Measurements from ENCODE around the gene KIF23.

KIF23 gene

DNA sequence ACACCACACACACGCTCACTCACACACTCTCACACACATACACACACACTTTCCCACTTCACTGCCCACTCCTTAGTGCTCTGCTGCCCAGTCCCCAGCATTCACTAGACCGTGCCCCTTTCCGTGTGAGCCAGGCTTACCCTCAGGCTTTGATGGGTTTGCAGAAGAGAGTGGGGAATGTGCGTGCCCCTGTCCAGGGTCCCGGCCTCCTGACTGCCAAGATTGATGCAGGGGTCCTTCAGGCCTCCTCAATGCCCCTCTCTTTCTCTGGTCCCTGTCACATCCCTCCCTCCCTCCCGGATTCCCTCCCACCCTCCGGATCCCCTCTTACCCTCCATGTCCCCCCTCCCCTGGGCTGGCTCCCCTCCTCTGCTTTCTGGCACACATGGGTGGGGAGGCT, 27.9 kb upstream of the KIF23 start:
- Histone ChIP-seq H3K14ac (ENCODE audit: low read length) (peak overlapping the region; percentile 11), H3K27ac (replicated peaks; ENCODE audit: low read length) (no peak overlapping the region), H2BK5ac (ENCODE audit: low read length) (no peak overlapping the region), H2BK15ac (ENCODE audit: low read length) (no peak overlapping the region), H3K4me2 (ENCODE audit: insufficient read depth, low read length, poor library complexity, severe bottlenecking) (no peak overlapping the region), H4K91ac (ENCODE audit: low read depth, low read length, poor library complexity) (no peak overlapping the region), H3K23ac (ENCODE audit: low read depth, low read length, poor library complexity) (no peak overlapping the region), H2AK5ac (ENCODE audit: low read depth, low read length) (no peak overlapping the region), H3K79me1 (ENCODE audit: low read depth, low read length) (peaks cover 3% of the 10 kb centered on the region), H3K4me3 (ENCODE audit: low read length in 2 of 2) (peak overlapping the region in 1 of 2 donors; percentile 22), H3K27me3 (ENCODE audit: control insufficient read depth in 3 of 3, insufficient read depth in 3 of 3, low read depth in 1 of 3, low read length in 3 of 3) (peaks cover 0 to 24% (median 0%) of the 10 kb centered on the region in 3 experiments), H3K18ac (ENCODE audit: low read length) (no peak overlapping the region), H2BK120ac (ENCODE audit: low read depth, low read length) (no peak overlapping the region), H2BK12ac (ENCODE audit: low read length) (no peak overlapping the region), H3K4ac (ENCODE audit: low read length) (no peak overlapping the region), H3K36me3 (replicated peaks in 1 of 2; ENCODE audit: control insufficient read depth in 2 of 2, insufficient read depth in 2 of 2, low read length in 2 of 2) (no peaks in the 10 kb centered on the region), H2AFZ (ENCODE audit: low read length) (no peak overlapping the region), H3K4me1 (ENCODE audit: control insufficient read depth in 2 of 2, insufficient read depth in 1 of 2, low read depth in 1 of 2, low read length in 2 of 2) (peaks cover 0 to 3% of the 10 kb centered on the region in 2 donors), H3K9ac (ENCODE audit: low read depth, low read length, poor library complexity) (no peak overlapping the region), H3K9me3 (replicated peaks in 1 of 2; ENCODE audit: control insufficient read depth in 2 of 2, insufficient read depth in 1 of 2, low read depth in 1 of 2, low read length in 2 of 2) (no peaks in the 10 kb centered on the region), H4K8ac (ENCODE audit: low read depth, low read length) (no peak overlapping the region)
- WGBS, 2 donors (ENCODE audit: extremely low coverage in 2 of 2, insufficient read length in 2 of 2, insufficient replicate concordance in 1 of 2), result 100% methylated on average over 1 of the region's 7 CpGs; no CpG with 5 or more reads in 1 of the 2 donors
- DNase-seq (ENCODE audit: low spot score), result no peak

DNA sequence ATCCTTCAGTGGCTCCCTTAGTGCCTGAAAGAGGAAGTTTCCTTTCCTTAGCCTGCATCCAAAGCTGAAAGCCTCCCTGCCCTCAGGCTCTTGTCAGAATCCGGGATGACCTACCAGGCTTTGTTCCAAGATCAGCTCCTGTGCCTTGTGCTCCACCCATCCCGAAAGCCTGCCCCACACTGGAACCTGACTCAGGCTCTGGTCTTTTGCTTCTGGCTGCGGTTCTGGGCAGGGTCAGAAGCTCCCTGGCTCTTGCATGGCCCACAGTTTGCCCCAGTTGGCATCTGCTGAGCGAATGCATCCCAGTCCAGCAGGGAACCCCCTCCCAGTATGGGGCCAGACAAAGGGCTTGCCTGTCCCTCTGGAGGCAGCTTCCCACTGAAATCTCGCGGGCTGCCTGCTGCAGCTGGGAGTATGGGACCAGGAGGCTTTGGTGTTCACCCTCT, 25.9 kb upstream of the KIF23 start:
- H3K36me3 ChIP-seq (replicated peaks in 1 of 2; ENCODE audit: control insufficient read depth in 2 of 2, insufficient read depth in 2 of 2, low read length in 2 of 2), result no peaks in the 10 kb centered on the region
- H3K9ac ChIP-seq (ENCODE audit: low read depth, low read length, poor library complexity), result no peak overlapping the region
- no peak overlapping the region for H3K4me2 ChIP-seq (ENCODE audit: insufficient read depth, low read length, poor library complexity, severe bottlenecking)
- no peak overlapping the region for H3K23ac ChIP-seq (ENCODE audit: low read depth, low read length, poor library complexity)
- H2BK15ac ChIP-seq (ENCODE audit: low read length), result no peak overlapping the region
- no peak overlapping the region for H2AK5ac ChIP-seq (ENCODE audit: low read depth, low read length)
- H3K4ac ChIP-seq (ENCODE audit: low read length), result no peak overlapping the region
- H3K4me1 ChIP-seq (ENCODE audit: control insufficient read depth in 2 of 2, insufficient read depth in 1 of 2, low read depth in 1 of 2, low read length in 2 of 2), result peaks cover 0 to 3% of the 10 kb centered on the region in 2 donors
- peaks cover 3% of the 10 kb centered on the region for H3K79me1 ChIP-seq (ENCODE audit: low read depth, low read length)
- H3K4me3 ChIP-seq (ENCODE audit: low read length in 2 of 2), result no peak overlapping the region
- no peak for DNase-seq (ENCODE audit: low spot score)
- H3K27me3 ChIP-seq (ENCODE audit: control insufficient read depth in 3 of 3, insufficient read depth in 3 of 3, low read depth in 1 of 3, low read length in 3 of 3), result peaks cover 0 to 26% (median 0%) of the 10 kb centered on the region in 3 experiments
- H4K91ac ChIP-seq (ENCODE audit: low read depth, low read length, poor library complexity), result no peak overlapping the region
- WGBS, 2 donors (ENCODE audit: extremely low coverage in 2 of 2, insufficient read length in 2 of 2, insufficient replicate concordance in 1 of 2), result no CpG with 5 or more reads among the region's 6 CpGs
- H3K14ac ChIP-seq (ENCODE audit: low read length), result no peak overlapping the region
- H3K18ac ChIP-seq (ENCODE audit: low read length), result no peak overlapping the region
- no peak overlapping the region for H4K8ac ChIP-seq (ENCODE audit: low read depth, low read length)
- H2AFZ ChIP-seq (ENCODE audit: low read length), result no peak overlapping the region
- no peak overlapping the region for H3K27ac ChIP-seq (replicated peaks; ENCODE audit: low read length)
- H2BK5ac ChIP-seq (ENCODE audit: low read length), result no peak overlapping the region
- H2BK12ac ChIP-seq (ENCODE audit: low read length), result no peak overlapping the region
- no peaks in the 10 kb centered on the region for H3K9me3 ChIP-seq (replicated peaks in 1 of 2; ENCODE audit: control insufficient read depth in 2 of 2, insufficient read depth in 1 of 2, low read depth in 1 of 2, low read length in 2 of 2)
- no peak overlapping the region for H2BK120ac ChIP-seq (ENCODE audit: low read depth, low read length)

DNA sequence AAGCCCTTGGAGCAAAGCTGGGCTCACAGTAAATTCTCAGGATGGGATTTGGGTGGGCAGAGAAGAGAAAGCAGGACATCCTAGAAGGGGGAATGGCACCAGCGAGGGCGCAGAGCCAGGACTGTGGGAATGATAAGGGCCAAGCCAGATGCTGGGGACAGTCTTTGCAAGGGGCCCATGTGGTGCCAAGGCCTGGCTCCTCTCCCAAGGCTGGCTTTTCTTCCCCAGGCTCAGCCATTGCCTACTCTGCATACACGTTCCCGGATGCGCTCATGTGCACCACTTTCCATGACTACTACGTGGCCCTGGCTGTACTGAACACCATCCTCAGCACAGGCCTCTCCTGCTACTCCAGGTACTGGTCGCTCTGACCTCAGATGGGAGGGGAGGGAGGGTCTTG, 24.7 kb upstream of the KIF23 start:
- no CpG with 5 or more reads among the region's 7 CpGs for WGBS, 2 donors (ENCODE audit: extremely low coverage in 2 of 2, insufficient read length in 2 of 2, insufficient replicate concordance in 1 of 2)
- H2BK12ac ChIP-seq (ENCODE audit: low read length), result no peak overlapping the region

DNA sequence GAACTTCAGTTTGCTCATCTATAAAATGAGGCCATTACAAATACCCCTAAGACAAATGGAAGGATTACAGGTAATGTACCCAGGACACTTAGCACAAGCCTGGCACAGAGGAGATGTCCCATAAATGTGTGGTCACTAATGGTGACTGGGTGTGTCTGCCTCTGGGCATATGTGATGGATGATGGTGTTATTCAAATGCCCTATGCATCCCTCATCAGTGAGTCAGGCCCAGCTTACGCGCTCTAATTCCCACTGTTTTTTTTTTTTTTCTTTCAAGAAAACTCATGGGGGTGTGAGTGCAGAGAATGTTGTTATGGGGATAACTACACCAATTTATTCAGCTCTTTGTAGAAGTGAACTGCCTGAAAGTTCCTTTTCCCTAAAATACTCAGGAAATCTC, 23.6 kb upstream of the KIF23 start:
- peaks cover 0 to 37% (median 0%) of the 10 kb centered on the region in 3 experiments for H3K27me3 ChIP-seq (ENCODE audit: control insufficient read depth in 3 of 3, insufficient read depth in 3 of 3, low read depth in 1 of 3, low read length in 3 of 3)
- H2BK5ac ChIP-seq (ENCODE audit: low read length), result no peak overlapping the region
- no peak overlapping the region for H3K27ac ChIP-seq (replicated peaks; ENCODE audit: low read length)
- H2BK12ac ChIP-seq (ENCODE audit: low read length), result no peak overlapping the region
- H3K14ac ChIP-seq (ENCODE audit: low read length), result no peak overlapping the region
- no peaks in the 10 kb centered on the region for H3K36me3 ChIP-seq (replicated peaks in 1 of 2; ENCODE audit: control insufficient read depth in 2 of 2, insufficient read depth in 2 of 2, low read length in 2 of 2)
- H3K23ac ChIP-seq (ENCODE audit: low read depth, low read length, poor library complexity), result no peak overlapping the region
- WGBS, 2 donors (ENCODE audit: extremely low coverage in 2 of 2, insufficient read length in 2 of 2, insufficient replicate concordance in 1 of 2), result no CpG with 5 or more reads among the region's 2 CpGs
- H3K4me3 ChIP-seq (ENCODE audit: low read length in 2 of 2), result no peak overlapping the region
- H3K79me1 ChIP-seq (ENCODE audit: low read depth, low read length), result peaks cover 3% of the 10 kb centered on the region
- no peak overlapping the region for H2AK5ac ChIP-seq (ENCODE audit: low read depth, low read length)
- no peak for DNase-seq (ENCODE audit: low spot score)
- H3K4me2 ChIP-seq (ENCODE audit: insufficient read depth, low read length, poor library complexity, severe bottlenecking), result no peak overlapping the region
- no peak overlapping the region for H2BK15ac ChIP-seq (ENCODE audit: low read length)
- H3K18ac ChIP-seq (ENCODE audit: low read length), result no peak overlapping the region
- H2AFZ ChIP-seq (ENCODE audit: low read length), result no peak overlapping the region
- no peak overlapping the region for H4K8ac ChIP-seq (ENCODE audit: low read depth, low read length)
- H4K91ac ChIP-seq (ENCODE audit: low read depth, low read length, poor library complexity), result no peak overlapping the region
- peaks cover 4 to 13% of the 10 kb centered on the region in 2 donors for H3K4me1 ChIP-seq (ENCODE audit: control insufficient read depth in 2 of 2, insufficient read depth in 1 of 2, low read depth in 1 of 2, low read length in 2 of 2)
- H3K9me3 ChIP-seq (replicated peaks in 1 of 2; ENCODE audit: control insufficient read depth in 2 of 2, insufficient read depth in 1 of 2, low read depth in 1 of 2, low read length in 2 of 2), result no peaks in the 10 kb centered on the region
- H2BK120ac ChIP-seq (ENCODE audit: low read depth, low read length), result no peak overlapping the region
- no peak overlapping the region for H3K4ac ChIP-seq (ENCODE audit: low read length)
- no peak overlapping the region for H3K9ac ChIP-seq (ENCODE audit: low read depth, low read length, poor library complexity)

More for the DNA sequence above, 24.7 kb upstream of the KIF23 start:
- Histone ChIP-seq H3K4me3 (ENCODE audit: low read length in 2 of 2) (peak overlapping the region in 1 of 2 donors; percentile 0), H3K79me1 (ENCODE audit: low read depth, low read length) (peaks cover 3% of the 10 kb centered on the region), H2AK5ac (ENCODE audit: low read depth, low read length) (no peak overlapping the region), H3K4me1 (ENCODE audit: control insufficient read depth in 2 of 2, insufficient read depth in 1 of 2, low read depth in 1 of 2, low read length in 2 of 2) (peaks cover 4 to 9% of the 10 kb centered on the region in 2 donors), H3K36me3 (replicated peaks in 1 of 2; ENCODE audit: control insufficient read depth in 2 of 2, insufficient read depth in 2 of 2, low read length in 2 of 2) (no peaks in the 10 kb centered on the region), H3K23ac (ENCODE audit: low read depth, low read length, poor library complexity) (no peak overlapping the region), H4K91ac (ENCODE audit: low read depth, low read length, poor library complexity) (no peak overlapping the region), H2BK120ac (ENCODE audit: low read depth, low read length) (no peak overlapping the region), H4K8ac (ENCODE audit: low read depth, low read length) (no peak overlapping the region), H3K14ac (ENCODE audit: low read length) (no peak overlapping the region), H3K4me2 (ENCODE audit: insufficient read depth, low read length, poor library complexity, severe bottlenecking) (no peak overlapping the region), H2BK15ac (ENCODE audit: low read length) (no peak overlapping the region), H3K9ac (ENCODE audit: low read depth, low read length, poor library complexity) (no peak overlapping the region), H3K27ac (replicated peaks; ENCODE audit: low read length) (no peak overlapping the region), H2BK5ac (ENCODE audit: low read length) (no peak overlapping the region), H2AFZ (ENCODE audit: low read length) (no peak overlapping the region), H3K18ac (ENCODE audit: low read length) (no peak overlapping the region), H3K9me3 (replicated peaks in 1 of 2; ENCODE audit: control insufficient read depth in 2 of 2, insufficient read depth in 1 of 2, low read depth in 1 of 2, low read length in 2 of 2) (no peaks in the 10 kb centered on the region), H3K4ac (ENCODE audit: low read length) (no peak overlapping the region), H3K27me3 (ENCODE audit: control insufficient read depth in 3 of 3, insufficient read depth in 3 of 3, low read depth in 1 of 3, low read length in 3 of 3) (peaks cover 0 to 31% (median 0%) of the 10 kb centered on the region in 3 experiments)
- DNase-seq (ENCODE audit: low spot score), result no peak

Data from neuronal stem cell (in vitro differentiated cells).